Stimulated activated CD8-positive, alpha-beta memory T cell treated with anti-CD3 and anti-CD28 coated beads, Interleukin-7, amount 100 ng/mL, for 48 hours (primary cell): ENCODE data around the gene PTPRN2.
"Not testable (repeated sequence)": the region's sequence is repeated elsewhere in the genome, so short reads cannot be mapped to it uniquely, and the experiment has no call there.

ENCODE experiments used
- DNase-seq, 2 donors: peaks; one replicate each; pipeline ENCODE4 v3.0.0-alpha.2; 2020; ENCODE audit warnings: low read depth in 1 of 2; ENCODE audit errors: extremely low read depth in 1 of 2

The PTPRN2 gene

DNA sequence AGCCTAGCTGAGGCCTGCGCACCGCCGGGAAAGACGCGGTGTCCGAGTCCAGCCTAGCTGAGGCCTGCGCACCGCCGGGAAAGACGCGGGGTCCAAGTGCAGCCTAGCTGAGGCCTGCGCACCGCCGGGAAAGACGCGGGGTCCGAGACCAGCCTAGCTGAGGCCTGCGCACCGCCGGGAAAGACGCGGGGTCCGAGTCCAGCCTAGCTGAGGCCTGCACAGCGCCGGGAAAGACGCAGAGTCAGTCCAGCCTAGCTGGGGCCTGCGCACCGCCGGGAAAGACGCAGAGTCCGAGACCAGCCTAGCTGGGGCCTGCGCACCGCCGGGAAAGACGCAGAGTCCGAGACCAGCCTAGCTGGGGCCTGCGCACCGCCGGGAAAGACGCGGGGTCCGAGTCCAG, 161.9 kb downstream of the PTPRN2 start:
- DNase-seq, result not testable (repeated sequence)

DNA sequence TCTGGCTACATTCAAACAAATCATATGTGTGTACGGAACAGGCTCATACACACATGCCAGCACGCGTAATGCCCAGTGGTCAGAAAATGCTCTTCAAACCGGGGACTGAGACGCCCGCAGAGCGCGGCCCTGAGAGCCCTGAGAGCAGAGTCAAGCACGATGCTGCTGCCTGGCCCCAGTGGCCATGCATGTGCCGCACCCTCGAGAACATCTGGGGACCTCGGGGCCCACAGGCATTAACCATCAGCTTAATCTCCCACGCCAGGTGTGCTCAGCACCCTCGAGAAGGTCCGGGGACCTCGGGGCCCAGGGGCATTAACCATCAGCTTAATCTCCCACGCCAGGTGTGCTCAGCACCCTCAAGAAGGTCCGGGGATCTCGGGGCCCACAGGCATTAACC, 163.1 kb downstream of the PTPRN2 start:
- DNase-seq, result no peak

DNA sequence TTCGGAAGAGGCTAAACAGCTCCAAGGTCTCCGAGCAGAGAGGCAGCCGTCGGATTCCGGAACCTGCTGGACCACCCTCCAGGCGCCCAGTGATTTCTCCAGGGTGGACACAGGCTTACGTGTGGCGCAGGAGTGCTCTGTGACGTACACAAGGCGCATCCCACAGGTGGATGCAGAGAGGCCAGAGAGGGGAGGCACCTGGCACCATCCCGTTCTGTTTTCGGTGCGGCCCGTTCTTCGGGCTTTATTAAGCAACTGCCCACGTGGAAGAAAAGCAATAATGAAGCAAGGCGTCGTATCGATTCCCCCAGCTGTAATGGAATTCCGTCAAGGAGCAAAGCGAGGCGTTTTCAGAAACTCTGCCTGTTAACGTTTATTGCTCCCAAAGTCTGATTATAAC, 163.6 kb downstream of the PTPRN2 start:
- no peak for DNase-seq

DNA sequence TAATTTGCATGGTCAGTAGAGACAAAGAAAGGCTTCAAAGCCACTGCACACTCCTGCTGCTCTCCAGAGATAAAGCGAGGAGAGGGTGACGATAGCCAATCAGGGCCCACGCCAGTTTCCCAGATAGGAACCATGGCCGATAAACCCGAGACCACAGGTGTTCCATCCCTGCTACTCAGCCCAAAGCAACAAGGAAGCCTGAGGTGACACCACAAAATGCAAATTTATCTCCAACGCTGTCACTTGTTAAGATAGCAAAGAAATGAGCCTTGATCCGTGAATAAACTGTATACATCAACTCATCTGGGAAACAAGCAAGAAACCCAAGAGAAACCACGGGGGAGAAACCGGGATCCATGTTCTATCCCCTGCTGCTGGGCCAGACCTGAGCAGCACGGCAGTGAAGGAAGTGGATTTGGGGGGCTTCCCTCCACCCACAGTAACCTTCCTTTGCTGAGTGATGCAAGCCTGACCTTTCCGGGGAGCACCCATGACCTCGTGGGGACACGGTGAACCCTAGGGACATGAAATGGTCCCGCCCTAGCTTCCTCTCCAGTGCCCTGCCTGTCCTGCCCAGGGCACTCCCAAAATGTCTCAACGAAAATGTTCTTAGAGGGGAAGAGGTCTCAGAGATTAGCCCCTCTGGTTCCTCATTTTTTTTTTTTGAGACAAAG, 164.6 kb downstream of the PTPRN2 start:
- no peak for DNase-seq

DNA sequence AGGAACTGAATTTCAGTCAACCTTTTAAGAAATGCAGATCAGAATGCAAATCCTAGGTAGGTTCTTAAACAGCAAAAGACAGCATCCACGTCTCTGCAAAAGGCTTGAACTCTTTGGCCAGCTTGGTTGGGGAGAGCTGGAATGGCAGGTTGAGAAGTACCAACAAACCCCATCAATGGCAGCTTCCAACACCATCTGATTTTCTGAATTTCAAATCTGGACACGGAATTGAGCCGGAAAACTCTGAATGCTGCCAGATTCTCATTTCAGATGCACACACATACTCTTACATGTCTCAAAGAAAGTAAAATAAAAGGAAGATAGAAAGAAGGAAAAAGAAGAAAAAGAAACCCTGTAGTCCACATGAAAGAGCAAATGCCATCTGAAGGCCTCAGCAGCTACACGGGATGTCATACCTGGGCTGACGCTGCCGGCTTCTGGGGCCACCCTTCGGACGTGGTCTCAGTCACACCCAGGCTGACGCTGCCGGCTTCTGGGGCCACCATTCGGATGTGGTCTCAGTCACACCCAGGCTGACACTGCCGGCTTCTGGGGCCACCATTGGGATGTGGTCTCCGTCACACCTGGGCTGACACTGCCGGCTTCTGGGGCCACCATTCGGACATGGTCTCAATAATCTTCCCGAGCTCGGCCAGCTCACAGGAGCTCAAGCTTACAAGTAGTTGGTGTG, 165.3 kb downstream of the PTPRN2 start:
- no peak for DNase-seq

DNA sequence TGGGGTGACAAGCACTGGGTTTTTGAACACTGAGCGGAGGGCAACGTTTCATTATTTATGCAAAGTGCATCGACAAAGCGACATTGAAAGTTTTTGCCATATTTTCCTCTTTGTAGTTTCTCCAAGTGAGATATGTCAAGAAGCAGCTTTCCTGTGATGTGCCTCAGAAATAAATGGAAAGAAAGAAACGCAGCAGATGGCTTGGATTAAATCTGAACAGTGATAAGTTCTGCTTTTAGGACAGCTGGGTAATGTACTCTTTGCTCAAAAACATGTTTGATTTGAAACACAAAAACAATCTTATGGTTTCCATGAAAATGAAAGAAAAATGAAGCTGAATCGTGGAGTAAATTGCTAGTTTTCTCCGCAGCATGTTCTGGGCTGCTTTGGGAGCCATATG, 166.3 kb downstream of the PTPRN2 start:
- no peak for DNase-seq

DNA sequence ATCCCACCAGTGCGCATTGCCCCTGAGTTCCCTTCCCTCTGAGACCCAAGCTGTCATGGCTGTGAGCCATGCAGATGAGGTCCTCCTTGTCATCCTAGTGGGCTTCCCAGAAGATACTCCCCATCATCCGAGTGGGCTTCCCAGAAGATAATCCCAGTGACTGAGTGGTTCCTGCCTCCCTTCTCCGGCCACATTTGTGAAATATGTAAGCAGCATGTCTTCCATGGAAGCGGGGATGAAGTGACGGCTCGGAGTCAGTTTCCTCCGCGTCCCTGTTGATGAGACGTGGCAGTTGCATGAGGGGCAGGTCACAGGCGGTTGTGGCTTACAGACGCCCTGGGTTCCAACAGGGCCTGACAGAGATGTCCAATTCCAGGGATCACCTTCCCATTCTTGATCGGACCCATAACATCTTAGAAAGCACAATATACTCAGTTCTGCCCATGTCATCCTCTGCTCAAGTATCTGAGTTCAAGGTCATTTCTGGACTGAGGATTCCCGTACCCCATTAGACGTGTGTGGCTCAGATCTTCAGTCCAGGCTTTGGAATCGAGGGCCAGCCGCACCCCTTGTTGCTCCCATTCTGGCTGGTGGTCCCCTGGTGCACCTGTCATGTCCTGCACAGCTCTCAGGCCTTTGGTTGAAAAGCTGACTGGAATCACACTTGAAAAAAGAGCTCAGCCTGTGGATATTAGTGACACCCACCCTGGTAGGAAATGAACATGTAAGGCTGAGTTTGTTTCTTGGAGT, 166.9 kb downstream of the PTPRN2 start:
- no peak for DNase-seq

DNA sequence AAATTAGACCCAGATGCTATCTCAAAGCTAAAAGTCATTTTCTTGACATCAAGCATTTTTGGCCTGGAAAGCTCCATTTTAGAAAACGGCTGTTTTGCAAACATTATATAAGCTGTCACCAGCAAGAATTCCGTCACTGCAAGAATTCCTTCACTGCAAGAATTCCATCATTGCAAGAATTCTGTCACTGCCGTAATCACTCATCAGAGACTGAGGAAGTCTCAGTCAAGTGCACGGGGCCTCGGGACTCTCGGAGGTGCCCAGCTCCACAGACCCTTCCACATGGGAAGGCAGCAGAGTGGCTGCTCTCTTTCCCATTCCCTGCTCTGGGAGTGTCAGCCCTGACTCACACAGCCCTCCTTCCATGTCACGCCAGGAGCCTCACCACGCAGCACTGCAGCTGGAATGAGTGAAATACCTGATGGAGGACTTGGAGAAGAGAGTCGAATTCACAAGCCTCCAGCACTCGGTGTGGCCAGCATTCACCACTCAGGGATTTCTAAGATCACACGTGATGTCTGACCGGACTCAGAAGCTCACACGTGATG, 168.3 kb downstream of the PTPRN2 start:
- no peak for DNase-seq

DNA sequence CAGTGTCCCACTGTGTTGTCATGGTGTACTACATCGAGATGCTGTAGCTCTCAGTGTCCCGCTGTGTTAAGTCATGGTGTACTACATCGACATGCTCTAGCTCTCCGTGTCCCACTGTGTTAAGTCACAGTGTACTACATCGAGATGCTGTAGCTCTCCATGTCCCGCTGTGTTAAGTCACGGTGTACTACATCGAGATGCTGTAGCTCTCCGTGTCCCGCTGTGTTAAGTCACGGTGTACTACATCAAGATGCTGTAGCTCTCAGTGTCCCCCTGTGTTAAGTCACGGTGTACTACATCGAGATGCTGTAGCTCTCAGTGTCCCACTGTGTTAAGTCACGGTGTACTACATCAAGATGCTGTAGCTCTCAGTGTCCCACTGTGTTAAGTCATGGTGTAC, 169.2 kb downstream of the PTPRN2 start:
- not testable (repeated sequence) for DNase-seq

DNA sequence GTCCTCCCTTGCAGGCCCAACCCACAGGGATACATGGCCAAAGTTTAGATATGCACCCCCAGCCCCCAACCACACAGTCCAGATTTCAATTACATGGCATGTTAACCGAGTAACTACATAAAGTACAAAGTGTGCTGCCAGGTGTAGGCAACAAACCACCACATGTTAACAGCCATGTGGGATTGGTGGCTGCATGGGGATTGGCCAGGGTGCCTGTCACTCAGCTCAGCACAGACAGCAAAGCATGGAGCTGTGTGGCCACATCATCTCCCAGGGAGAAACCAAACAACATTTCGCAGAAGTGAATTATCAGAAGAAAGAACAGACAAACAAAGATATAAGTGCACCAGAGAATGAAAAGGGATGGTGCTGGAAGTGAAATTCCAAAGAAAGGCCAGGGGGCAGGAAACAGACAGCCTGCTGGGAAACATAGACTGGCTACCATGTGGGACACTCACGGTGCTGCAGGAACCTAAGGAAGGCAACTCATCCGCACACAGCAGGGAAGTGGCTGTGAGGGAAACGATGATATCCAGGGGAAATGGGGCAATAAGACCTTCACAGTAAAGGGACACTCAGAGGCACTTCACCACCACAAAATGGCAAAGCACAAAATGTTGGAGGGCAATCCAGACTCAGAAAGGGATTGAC, 171.2 kb downstream of the PTPRN2 start:
- DNase-seq, result no peak

DNA sequence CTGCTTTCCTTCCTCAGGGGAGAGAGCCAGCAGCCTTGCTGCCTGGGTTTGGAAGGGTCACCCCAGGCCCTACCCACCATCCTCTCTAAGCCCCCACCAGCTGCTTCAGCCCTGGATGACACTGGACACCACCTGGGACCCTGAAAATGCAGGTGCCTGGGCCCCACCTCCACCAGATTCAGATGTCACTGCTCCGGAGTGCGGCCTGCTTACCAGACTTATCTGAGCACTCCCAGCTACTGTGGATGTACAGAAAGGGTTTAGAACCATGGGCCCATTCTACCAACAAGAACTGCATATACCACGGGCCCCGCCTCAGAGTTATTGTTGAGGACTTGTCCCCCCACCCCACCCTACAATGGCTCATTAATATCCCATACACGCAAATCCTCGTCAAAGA, 172.3 kb downstream of the PTPRN2 start:
- no peak for DNase-seq

DNA sequence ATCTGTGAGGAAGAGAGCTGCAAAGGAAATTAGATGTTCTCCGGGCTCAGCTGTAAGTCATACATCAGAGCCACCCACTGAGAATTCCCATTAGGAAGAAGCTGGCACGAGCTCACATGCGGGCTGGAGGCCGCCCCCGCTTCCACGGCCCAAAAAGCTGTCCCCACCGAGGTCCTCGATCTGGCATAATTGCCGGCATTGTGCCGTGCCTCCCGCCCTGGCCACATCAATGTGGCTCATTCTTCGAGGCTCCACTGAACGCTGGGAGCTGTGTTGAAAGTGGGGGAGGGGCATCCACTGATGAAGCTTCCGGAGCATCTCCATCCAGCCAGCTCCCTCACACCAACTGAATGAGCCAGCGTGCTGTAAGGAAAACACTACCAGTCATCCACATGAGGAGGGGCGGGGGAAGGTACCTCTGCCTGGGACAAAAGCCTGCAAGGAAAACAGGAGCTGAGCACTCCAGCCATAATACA, 173.1 kb downstream of the PTPRN2 start:
- DNase-seq, result no peak

DNA sequence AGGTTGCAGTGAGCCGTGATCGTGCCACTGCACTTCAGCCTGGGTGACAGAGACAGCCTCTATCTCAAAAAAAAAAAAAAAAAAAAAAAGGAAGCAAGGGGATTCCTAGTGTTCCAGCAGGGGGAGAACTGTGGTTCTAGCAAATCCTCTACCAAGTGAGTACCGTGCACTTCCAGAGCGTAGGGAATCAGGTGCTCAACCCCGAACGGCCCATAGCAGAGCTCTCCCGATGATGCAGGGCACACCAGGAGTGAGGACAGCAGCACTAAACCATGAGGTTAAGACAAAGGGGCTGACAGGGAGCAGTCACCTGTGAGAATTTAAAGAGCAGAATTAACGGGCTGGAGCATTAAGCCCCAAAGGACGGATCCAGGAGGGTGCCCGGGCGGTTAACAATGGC, 173.6 kb downstream of the PTPRN2 start:
- DNase-seq, result no peak

DNA sequence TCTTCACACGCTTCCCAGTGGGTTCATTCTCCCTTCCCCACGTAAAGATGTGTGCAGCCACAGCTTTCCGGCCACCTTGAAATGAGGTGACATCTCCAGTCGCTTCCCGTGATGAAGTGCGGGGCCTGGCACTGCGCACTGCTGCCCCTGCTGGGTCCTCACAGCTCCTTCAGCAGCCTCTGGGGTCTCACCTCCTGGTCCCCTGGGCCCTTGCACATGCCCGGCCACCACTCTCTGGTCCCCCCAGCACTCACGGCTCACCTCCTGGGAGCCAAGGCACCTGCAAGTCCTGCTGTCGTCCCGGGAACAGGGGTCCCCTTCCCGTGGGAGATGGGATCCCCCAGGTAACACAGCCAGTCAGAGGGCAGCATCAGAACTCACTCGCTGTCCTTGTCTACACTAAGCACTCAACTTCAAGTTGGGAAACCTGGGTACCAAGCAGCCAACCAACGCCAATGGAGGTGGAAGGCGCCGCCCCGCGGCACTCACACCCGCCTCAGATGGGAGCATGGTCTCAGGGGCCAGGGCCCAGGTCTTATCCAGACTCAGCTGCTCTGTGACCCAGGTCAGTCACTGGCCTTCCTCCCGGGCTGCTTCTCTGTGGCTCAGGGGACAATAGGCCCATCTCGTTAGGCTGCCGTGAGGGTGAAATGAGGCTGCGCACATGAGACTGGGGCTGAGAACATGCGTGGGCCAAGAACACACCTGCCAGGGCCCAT, 176.2 kb downstream of the PTPRN2 start:
- no peak for DNase-seq

DNA sequence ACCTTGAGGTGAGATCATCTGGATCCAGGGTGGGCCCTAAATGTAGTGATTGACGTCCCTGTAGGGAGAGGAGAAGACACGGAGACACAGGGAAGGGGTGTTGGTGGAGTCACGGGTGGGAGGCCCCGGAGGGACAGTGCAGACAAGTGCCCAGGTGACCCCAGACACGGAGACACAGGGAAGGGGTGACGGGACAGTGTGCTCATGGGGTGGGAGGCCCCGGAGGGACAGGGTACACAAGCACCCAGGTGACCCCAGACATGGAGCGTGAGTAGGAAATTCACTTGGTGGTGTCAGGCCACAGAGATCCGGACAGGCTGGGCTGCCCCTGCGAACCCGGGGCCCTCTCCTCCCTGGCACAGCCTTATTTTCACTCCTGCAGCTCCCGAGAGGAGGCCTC, 176.9 kb downstream of the PTPRN2 start:
- no peak for DNase-seq

DNA sequence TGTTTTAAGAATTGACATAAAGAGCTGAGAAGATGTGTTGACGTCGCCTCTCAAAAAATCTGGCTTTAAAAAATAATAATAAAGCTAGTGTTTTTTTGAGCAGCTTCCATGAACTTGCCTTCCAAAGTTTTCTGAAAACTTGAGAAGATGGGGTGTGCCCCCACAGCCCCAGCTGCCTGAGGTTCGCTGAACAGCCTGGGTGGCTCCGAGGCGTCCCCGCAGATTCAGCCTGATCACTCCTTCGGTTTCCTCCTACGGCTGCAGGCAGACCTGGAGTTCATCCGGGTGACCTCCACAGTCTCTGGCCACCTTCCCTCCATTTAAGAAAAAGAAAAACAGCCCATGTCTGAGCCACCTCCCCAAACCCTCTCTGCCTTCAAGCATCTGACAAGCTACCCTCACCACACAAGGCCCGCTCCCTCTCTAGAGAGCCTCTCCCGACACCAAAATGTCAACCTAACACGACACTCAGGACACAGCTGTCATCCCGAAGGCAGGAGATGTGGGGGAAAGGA, 177.8 kb downstream of the PTPRN2 start:
- no peak for DNase-seq

DNA sequence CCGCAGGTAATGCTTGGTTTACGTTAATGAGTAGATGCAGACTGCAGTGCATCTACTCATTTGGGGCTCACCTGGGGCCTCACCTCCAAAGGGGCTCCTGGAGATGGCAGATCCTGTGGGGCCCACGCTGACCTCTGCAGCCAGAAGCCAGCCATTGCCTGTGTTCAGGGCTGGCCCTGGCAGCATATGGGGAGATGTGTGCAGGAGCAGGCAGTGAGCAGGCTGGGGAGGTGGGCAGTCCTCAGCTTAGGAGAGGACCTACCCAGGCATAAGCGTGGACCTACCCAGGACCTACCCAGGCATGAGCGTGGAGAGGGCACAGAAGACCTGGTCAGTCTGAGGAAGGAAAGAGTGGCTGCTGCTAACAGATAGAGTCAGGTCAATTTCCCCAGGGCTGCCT, 178.5 kb downstream of the PTPRN2 start:
- no peak for DNase-seq

DNA sequence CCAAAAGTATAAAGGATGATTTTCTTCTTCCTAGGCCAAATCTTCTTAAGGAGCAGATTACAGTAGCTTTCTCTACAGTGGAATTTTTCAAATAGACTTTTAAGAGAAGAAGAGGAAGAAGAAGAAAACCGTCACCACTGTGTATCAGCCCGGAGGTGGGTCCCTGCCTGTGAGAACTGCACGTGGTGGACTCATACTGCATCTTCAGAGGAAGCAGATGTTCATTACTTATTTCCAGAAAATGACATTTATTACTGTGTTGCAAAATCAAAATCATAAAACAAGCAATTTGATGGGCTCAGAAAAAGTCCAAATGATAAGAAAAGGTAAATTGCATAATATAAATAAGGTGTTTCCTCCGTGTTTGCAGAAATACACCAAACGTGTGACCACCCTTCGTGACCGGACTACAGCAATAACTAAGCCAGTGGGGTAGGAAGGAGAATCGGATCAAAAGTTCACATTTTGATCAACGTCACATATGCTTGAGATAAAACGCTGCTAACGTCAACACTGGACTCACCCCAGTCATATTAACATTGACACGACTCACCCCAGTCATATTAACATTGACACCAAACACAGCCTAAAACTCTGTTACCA, 179.2 kb downstream of the PTPRN2 start:
- DNase-seq, result no peak

DNA sequence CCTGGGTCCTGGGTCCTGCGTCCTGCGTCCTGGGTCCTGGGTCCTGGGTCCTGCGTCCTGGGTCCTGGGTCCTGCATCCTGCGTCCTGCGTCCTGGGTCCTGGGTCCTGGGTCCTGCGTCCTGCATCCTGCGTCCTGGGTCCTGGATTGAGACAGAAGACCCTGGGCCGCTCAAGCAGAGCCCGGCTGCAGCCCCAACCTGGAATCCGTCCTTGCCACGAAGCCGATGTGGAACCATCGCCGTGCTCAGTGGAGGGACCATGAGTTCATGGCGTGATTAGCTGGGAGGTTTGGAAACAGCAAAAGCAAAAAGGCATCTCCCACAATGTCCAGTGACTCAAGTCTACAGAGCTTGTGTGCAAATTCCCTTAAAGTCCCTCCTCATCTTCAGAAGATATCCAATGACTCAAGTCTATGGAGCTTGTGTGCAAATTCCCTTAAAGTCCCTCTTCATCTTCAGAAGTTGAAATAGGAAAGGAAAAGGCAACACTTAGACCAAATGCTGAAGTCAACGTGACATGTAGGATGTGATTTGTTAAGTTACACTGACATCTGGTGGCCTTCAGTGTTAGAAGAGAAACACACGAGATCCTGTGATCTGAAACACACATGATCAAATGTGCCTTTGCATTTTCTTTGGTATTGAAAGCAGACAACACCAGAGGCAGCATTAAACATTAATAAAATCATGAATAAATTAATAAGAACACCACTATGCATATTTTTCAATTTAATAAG, 179.9 kb downstream of the PTPRN2 start:
- no peak for DNase-seq
